ENCODE measurements around the gene AR.

AR gene, protein sequence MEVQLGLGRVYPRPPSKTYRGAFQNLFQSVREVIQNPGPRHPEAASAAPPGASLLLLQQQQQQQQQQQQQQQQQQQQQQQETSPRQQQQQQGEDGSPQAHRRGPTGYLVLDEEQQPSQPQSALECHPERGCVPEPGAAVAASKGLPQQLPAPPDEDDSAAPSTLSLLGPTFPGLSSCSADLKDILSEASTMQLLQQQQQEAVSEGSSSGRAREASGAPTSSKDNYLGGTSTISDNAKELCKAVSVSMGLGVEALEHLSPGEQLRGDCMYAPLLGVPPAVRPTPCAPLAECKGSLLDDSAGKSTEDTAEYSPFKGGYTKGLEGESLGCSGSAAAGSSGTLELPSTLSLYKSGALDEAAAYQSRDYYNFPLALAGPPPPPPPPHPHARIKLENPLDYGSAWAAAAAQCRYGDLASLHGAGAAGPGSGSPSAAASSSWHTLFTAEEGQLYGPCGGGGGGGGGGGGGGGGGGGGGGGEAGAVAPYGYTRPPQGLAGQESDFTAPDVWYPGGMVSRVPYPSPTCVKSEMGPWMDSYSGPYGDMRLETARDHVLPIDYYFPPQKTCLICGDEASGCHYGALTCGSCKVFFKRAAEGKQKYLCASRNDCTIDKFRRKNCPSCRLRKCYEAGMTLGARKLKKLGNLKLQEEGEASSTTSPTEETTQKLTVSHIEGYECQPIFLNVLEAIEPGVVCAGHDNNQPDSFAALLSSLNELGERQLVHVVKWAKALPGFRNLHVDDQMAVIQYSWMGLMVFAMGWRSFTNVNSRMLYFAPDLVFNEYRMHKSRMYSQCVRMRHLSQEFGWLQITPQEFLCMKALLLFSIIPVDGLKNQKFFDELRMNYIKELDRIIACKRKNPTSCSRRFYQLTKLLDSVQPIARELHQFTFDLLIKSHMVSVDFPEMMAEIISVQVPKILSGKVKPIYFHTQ

DNA sequence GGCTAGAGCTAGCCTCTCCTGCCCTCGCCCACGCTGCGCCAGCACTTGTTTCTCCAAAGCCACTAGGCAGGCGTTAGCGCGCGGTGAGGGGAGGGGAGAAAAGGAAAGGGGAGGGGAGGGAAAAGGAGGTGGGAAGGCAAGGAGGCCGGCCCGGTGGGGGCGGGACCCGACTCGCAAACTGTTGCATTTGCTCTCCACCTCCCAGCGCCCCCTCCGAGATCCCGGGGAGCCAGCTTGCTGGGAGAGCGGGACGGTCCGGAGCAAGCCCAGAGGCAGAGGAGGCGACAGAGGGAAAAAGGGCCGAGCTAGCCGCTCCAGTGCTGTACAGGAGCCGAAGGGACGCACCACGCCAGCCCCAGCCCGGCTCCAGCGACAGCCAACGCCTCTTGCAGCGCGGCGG is at the start of gene AR:
AR (plus strand) TSS at position 204 of the 400 bp plus-strand sequence. CDS start 1,126 bp downstream, outside the sequence.
- DNase-seq (ENCODE audit: low read depth in 3 of 3, low spot score in 1 of 3): no peak

DNA sequence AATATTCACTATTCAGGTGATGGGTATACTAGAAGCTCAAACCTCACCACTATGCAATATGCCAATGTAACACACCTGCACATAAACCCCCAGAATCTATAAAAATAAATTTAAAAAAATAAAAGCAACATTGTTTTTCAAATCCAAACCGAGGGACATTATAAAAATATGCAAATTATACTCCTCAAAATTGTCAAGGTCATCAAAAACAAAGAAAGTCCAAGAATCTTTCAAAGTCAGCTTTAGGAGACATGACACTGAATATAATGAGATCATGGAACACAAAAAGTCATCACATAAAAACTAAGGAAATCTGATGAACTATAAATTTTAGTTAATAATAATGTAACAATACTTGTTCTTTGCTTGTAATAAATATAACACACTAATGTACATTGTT is 43.2 kb upstream of the AR start:
- no peak for DNase-seq (ENCODE audit: low read depth in 3 of 3, low spot score in 1 of 3)

DNA sequence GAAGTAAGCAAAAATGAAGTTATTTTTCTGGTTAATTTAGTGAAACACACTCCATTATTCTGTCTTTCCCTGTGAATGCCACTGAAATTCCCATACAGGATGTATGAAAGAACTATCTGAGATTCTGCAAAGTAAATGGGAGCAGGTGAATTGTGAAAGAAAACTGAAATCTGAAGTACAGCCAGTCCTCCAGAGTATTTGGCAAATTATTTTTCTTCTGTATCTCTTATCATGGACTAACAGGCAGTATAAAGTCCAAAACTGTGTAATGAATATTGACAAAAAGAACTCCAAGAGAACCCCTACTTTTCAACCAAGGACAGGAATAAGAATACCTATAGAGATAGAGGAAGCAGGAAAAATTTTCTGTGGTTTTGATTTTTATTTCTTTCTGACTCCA is 40.8 kb upstream of the AR start:
- DNase-seq (ENCODE audit: low read depth in 3 of 3, low spot score in 1 of 3): no peak

DNA sequence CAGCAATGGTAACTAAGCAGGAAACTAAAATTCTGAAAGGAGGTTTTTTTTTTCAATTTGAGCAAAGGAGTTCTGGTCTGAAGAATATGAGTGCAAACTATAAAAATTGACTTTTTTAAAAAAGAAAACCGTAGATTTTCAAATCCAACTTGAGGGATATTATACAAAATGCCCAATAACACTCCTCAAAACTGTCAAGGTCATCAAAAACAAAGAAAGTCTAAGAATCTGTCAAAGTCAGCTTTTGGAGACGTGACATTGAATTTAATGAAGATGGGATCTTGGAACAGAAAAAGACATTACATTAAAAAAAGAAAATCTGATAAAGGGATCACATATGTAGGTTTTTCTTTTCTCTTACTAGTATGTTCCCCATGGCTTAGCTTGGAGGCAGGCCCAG is 40.4 kb upstream of the AR start:
- no peak for DNase-seq (ENCODE audit: low read depth in 3 of 3, low spot score in 1 of 3)

DNA sequence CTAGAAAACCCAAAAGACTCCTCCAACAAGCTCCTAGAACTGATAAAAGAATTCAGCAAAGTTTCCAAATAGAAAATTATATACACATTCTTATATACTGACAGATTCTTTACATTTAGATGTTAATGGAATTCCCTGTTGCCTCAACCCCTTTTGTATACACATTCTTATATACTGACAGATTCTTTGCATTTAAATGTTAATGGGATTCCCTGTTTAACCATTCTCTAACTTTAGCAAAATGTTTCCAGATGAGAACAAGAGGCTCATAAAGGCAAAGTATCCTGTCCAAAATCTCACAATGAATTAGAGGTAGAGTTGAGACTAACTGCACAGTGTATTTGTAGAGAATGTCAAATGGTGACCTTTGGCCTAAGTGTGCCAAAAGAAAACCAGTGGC is 23.1 kb upstream of the AR start:
- no peak for DNase-seq (ENCODE audit: low read depth in 3 of 3, low spot score in 1 of 3)

DNA sequence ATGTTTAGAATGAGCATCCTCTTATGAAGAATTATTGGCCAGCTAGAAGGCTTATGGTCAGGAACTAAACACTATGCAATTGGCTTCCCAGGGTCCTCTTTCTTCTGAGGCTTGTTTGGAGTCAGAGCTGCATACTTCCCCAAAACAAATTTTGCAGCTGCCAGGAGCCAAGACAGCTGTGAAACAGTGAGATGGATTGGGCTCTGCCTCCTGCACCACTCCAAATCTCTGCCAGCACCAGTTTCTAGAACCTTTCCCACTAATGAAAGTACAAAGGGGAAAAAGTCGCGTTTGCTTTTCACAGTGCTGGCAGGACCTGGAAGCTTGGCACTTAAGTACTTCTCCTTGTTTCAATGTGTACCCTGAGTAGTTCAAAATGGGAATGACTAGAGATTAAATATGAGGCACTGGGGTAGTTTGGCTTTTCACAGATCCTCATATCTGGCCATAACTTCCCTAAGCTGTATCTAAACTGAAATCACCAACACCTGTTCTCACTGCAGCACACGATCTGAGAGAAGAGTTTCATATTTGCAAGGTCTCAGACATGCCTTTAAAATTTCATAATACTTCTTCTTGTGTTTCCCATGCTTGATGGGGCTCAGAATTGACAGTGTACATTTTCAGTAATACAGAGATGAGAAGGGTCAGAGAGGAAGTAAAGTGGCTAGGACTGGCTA is 20.7 kb upstream of the AR start:
- no peak for DNase-seq (ENCODE audit: low read depth in 3 of 3, low spot score in 1 of 3)

DNA sequence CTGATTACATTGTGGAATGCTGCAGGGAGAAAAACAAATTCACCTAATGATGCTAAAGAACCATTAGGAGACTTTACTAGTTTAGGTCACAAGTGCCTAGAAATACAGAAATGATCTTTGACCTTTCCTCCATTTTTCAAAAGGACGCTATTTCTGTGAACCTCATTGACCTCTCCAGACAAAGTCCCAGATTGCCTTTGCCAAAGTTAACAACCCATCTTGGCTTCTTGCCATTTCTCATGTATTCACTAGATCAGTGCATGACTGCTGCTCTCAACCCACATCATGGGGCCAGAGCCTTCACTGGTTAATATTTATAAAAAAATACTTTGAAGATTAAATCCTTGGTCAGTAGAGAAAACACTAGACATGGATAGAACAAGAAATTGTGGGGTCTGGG is 19.9 kb upstream of the AR start:
- DNase-seq (ENCODE audit: low read depth in 3 of 3, low spot score in 1 of 3): no peak

DNA sequence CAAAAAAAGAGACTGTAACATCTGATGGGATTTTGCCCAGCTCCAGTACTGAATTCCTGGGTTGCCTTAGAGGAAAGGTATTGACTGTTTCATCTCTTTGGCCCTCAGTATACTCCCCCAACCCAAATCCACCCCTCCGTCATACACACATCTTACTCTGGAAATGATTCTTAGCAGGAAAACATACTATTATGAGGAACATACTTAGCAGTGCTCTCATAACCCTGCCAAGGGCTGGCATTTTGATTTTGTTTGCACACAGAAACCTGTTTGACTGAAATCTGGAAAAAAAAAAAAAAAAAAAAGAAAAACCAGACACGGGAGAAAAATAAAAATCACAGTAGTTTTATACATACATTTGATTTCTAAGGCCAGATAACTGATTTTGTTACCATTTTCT is 19.4 kb upstream of the AR start:
- DNase-seq (ENCODE audit: low read depth in 3 of 3, low spot score in 1 of 3): no peak

DNA sequence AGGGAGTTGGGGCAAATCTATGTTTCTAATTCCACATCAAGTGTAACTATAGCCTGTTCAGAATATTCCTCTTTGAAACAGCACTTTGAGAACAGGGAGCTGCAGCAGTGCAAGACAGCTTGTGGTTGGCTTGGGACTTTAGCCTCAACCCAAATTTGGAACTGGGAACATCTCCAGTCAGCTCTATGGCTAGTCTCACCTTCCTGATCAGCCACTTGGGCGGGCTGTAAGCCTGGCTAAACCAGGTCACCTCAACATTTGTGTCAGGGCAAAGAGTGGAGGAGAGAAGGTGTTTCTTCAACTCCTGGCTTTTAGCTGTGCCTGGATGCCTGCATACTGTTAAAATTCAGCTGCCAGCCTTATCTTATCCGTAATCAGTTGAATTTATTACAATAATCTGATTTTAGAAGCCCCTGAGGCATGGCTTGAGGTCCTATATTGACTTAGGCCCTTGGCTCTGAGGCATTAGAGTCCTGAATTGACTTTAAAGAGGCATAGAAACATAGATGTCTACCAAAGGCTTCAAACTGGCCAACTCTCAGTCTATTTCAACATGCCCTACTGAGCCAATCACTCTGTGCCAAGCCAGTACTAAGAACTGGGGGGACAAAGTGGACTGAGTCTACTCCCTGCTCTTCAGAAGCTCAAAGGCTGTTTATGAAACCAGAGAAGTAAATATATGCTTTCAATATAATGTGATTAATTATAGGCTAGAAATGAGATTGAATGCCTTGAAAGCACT is 18.7 kb upstream of the AR start:
- no peak for DNase-seq (ENCODE audit: low read depth in 3 of 3, low spot score in 1 of 3)

DNA sequence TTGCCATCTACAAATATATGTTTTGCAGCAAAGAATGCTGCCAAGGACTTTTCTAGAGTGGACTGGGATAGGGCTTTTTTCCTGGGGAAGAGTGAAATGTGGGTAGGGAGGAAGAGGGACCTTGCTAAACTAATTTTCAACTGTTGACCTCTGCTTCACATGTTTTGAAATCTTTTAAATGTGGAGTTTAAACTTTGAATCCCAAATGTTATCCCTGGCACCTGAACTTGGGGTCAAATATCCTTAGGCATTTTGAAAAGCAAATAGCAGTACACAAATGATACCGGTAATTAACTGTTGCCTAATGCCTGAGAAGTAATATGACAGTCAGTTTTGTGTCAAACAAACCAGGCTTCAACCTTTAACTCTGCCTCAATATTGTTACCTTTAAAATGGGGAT is 7.3 kb upstream of the AR start:
- DNase-seq (ENCODE audit: low read depth in 3 of 3, low spot score in 1 of 3): no peak

DNA sequence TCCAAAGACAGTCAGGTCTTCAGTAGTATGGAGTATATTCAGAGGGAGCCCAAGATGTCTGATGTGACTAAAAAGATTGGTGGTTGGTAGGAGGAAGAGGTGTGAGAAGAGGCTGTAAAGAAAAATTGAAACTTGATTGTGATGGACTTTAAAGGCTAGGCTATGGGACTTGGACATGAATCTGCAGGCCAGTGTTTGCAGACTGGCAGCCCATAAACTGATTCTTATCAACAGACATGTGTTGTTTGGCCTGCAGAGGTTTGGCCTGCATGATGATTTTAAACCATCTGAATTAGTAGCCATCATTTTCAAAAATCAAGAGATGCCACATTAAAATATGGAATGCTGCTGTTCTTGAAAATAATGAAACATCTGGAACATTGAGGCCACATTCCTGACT is 5.4 kb upstream of the AR start:
- DNase-seq (ENCODE audit: low read depth in 3 of 3, low spot score in 1 of 3): no peak

DNA sequence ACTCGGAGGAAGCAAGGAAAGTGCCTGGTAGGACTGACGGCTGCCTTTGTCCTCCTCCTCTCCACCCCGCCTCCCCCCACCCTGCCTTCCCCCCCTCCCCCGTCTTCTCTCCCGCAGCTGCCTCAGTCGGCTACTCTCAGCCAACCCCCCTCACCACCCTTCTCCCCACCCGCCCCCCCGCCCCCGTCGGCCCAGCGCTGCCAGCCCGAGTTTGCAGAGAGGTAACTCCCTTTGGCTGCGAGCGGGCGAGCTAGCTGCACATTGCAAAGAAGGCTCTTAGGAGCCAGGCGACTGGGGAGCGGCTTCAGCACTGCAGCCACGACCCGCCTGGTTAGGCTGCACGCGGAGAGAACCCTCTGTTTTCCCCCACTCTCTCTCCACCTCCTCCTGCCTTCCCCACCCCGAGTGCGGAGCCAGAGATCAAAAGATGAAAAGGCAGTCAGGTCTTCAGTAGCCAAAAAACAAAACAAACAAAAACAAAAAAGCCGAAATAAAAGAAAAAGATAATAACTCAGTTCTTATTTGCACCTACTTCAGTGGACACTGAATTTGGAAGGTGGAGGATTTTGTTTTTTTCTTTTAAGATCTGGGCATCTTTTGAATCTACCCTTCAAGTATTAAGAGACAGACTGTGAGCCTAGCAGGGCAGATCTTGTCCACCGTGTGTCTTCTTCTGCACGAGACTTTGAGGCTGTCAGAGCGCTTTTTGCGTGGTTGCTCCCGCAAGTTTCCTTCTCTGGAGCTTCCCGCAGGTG is 637 bp downstream of the AR start:
- no peak for DNase-seq (ENCODE audit: low read depth in 3 of 3, low spot score in 1 of 3)

DNA sequence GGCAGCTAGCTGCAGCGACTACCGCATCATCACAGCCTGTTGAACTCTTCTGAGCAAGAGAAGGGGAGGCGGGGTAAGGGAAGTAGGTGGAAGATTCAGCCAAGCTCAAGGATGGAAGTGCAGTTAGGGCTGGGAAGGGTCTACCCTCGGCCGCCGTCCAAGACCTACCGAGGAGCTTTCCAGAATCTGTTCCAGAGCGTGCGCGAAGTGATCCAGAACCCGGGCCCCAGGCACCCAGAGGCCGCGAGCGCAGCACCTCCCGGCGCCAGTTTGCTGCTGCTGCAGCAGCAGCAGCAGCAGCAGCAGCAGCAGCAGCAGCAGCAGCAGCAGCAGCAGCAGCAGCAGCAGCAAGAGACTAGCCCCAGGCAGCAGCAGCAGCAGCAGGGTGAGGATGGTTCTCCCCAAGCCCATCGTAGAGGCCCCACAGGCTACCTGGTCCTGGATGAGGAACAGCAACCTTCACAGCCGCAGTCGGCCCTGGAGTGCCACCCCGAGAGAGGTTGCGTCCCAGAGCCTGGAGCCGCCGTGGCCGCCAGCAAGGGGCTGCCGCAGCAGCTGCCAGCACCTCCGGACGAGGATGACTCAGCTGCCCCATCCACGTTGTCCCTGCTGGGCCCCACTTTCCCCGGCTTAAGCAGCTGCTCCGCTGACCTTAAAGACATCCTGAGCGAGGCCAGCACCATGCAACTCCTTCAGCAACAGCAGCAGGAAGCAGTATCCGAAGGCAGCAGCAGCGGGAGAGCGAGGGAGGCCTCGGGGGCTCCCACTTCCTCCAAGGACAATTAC is 1.4 kb downstream of the AR start:
- no peak for DNase-seq (ENCODE audit: low read depth in 3 of 3, low spot score in 1 of 3)

DNA sequence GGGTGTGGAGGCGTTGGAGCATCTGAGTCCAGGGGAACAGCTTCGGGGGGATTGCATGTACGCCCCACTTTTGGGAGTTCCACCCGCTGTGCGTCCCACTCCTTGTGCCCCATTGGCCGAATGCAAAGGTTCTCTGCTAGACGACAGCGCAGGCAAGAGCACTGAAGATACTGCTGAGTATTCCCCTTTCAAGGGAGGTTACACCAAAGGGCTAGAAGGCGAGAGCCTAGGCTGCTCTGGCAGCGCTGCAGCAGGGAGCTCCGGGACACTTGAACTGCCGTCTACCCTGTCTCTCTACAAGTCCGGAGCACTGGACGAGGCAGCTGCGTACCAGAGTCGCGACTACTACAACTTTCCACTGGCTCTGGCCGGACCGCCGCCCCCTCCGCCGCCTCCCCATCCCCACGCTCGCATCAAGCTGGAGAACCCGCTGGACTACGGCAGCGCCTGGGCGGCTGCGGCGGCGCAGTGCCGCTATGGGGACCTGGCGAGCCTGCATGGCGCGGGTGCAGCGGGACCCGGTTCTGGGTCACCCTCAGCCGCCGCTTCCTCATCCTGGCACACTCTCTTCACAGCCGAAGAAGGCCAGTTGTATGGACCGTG is 2.2 kb downstream of the AR start:
- DNase-seq (ENCODE audit: low read depth in 3 of 3, low spot score in 1 of 3): no peak

DNA sequence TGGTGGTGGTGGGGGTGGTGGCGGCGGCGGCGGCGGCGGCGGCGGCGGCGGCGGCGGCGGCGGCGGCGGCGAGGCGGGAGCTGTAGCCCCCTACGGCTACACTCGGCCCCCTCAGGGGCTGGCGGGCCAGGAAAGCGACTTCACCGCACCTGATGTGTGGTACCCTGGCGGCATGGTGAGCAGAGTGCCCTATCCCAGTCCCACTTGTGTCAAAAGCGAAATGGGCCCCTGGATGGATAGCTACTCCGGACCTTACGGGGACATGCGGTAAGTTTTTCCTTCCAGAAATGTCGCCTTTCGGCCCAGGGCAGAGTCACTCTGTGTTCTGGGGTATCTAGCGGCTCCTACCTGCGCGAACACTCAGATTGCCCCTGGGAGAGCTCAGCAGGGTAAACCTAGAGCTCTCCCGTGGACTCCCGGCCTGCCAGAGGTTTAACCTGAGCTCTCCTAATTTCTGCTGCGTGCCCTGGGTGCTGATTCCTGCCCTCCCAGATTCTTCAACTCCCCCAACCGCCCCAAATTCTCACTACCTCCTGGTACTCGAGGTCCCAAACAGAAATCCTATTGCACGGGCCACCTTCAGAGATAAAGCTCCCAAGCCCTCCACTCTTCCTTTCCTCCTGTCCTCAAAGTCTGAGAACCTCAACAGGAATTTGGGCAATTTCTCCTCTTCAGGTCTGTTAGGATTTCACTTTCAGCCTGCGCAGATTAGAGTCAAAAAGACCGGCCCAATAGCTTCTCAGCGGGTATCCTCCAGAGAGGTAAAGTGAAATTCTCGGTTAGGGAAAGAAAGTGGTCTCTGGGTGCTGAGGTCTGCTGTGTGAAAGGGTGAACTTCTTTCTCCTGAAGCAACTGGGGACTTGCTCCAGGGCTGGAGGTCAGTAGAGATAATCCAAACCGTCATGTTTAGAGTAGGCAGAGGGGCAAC is 2.9 kb downstream of the AR start:
- DNase-seq (ENCODE audit: low read depth in 3 of 3, low spot score in 1 of 3): no peak

DNA sequence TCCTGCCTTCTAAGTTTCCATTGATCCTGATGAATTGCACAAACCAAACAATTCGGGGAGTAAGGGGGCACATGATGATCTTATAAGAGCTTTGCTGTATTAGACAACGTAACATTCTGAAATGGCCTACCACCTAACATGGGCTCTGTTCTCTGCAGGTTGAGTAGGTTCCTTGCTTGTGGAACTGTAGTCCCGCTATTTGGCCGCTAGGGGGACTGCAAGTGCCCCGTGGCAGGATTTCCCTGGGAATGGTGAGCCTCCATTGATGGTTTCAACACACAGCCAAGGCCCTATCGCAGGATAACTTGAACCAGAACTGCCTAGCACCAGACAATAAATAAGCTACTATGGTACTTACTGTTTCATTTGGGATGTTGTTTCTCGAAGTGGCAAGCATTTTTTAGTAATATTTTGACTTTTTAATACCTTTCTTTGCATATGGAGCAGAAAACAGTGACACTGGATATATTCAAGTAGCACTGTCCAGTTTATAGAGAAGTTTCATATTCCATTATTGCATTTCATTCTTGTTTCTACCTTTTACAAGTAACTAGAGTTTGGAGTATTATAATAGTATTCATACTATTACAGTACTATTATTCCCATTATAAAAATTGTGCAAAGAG is 11.9 kb downstream of the AR start:
- no peak for DNase-seq (ENCODE audit: low read depth in 3 of 3, low spot score in 1 of 3)

DNA sequence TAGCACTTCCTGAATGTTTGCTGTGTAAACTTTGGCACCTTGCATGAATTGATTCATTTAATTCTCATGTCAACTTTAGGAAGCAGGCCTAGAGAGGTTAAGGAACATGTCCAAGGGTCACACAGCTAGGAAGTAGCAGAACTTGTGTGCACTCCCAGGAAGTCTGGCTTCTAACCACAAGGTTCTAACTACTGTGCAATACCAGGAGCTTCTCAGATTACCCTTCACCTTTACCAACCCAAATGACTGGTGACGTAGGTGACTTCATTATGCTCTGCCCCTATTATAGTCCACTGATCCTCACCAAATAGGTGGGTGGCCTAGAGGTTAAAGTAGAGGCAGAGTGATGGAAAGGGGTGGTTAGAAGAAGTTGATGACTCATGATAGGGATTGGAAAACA is 14.4 kb downstream of the AR start:
- no peak for DNase-seq (ENCODE audit: low read depth in 3 of 3, low spot score in 1 of 3)

Data from stimulated activated CD4-positive, alpha-beta T cell treated with anti-CD3 and anti-CD28 coated beads, TNF-alpha, amount 100 ng/mL, for 1 hour (primary cell).